ENCODE measurements around the gene TBC1D1.

TBC1D1 gene

DNA sequence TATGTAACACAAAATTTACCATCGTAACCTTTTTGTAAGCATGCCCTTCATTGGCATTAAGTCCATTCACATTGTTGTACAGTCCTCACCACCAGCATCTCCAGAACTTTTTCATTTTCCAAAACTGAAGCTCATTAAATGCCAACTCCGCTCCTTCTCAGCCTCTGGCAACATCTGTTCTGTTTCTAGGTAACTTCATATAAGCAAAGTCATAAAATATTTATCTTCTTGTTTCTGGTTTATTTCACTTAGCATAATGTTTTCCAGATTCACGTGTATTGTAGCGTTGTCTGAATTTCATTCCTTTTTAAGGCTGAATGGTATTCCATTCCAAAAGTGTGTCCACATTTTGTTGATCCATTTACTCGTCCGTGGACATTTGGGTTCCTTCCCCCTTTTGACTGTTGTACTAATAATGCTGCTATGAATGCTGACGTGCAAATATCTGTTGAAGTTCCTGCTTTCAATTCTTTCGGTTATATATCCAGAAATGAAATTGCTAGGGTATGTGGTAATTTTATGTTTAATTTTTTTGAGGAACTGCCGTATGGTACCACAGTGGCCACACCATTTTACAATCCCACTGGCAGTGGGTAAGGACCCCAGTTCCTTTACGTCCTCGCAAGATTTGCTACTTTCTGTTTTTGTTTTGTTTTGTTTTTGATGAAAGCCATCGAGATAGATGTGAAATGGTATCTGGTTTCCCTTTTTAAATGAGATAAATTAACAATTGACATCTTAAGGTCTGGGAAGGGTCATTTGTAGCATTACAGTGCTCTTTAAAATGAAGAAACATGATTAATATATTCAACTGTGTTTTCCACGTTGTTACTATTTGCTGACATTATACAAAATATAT is 132.7 kb downstream of the TBC1D1 start:
- peaks cover 14% of the 10 kb centered on the region for H3K36me3 ChIP-seq (ENCODE audit: insufficient read depth, low read length)
- no peak overlapping the region for H3K9ac ChIP-seq (ENCODE audit: low read depth, low read length)
- H3K9me3 ChIP-seq (ENCODE audit: control insufficient read depth, insufficient read depth, low read length) = no peaks in the 10 kb centered on the region
- no peaks in the 10 kb centered on the region for H3K4me1 ChIP-seq (ENCODE audit: insufficient read depth, low read length)

DNA sequence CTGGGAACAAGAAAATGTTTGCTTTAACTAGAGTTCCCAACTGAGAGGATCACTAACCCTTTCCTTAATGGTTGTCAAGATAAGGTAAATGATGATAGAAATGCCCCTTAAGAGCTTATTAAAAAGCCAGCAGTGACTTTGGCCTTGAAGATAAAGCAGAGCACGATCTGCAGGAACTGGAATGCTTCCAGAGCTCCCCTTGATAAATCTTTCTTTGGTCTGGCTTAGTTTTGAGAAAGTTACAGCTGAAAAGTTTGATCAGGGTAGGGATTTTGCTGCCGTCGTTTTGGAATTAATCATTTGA is 133.3 kb downstream of the TBC1D1 start:
- Histone ChIP-seq H3K36me3 (ENCODE audit: insufficient read depth, low read length) (peaks cover 20% of the 10 kb centered on the region), H3K4me1 (ENCODE audit: insufficient read depth, low read length) (no peaks in the 10 kb centered on the region), H3K9me3 (ENCODE audit: control insufficient read depth, insufficient read depth, low read length) (no peaks in the 10 kb centered on the region), H3K9ac (ENCODE audit: low read depth, low read length) (no peak overlapping the region)

DNA sequence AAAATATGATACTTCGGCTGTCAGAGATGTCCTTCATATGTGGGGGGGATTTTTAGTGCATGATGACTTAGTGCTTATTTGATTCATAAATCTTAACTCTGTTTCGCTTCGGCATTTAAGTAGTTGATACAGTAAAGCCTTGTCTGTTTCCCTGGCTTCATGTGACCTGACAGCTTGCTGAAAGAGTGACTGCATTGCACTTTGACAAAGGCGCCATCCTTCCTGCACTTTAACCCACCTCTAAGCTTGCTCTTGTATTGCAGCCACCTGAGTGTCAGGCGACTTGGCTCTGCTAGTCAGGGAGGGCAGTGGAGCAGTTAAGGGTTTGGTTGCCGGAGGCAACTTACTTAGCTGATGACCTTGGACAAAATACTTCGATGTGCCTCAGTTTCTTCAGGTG is 134.8 kb downstream of the TBC1D1 start:
- H3K9me3 ChIP-seq (ENCODE audit: control insufficient read depth, insufficient read depth, low read length) = no peaks in the 10 kb centered on the region
- H3K36me3 ChIP-seq (ENCODE audit: insufficient read depth, low read length) = peaks cover 16% of the 10 kb centered on the region
- no peak overlapping the region for H3K9ac ChIP-seq (ENCODE audit: low read depth, low read length)
- no peaks in the 10 kb centered on the region for H3K4me1 ChIP-seq (ENCODE audit: insufficient read depth, low read length)

DNA sequence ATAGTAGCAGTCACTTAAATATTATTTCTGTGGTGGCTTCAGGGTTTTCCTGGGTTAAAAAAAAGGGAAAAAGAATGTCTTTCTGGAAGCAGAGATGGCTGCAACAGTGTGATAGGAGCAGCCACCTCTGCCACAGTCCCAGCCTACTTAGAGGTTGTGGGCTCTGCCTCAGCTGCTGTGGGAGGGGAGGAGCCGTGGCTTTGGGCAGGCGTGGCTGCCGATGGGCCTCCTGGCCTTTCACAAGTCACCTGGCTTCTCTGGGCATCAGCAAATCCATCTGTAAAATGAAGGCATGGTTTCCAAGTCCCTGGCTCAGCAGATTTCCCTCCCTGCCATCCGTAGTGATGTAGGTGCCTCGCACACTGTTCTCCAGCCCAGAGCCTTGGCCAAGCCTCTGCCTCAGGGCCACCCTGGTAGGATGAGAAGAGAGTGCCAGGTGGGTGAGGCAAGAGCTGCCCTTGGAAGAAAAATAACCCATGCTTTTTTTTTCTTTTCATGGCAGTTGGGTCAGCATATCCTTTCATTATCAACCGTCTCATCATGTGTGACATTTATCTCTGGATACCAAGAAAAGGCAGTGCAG is 135.4 kb downstream of the TBC1D1 start:
- Histone ChIP-seq H3K36me3 (ENCODE audit: insufficient read depth, low read length) (peaks cover 16% of the 10 kb centered on the region), H3K9ac (ENCODE audit: low read depth, low read length) (no peak overlapping the region), H3K4me1 (ENCODE audit: insufficient read depth, low read length) (no peaks in the 10 kb centered on the region), H3K9me3 (ENCODE audit: control insufficient read depth, insufficient read depth, low read length) (no peaks in the 10 kb centered on the region)

- Histone ChIP-seq H3K36me3 (ENCODE audit: insufficient read depth, low read length) (0 out of 2 replicates have a peak, but pooled peaks cover 6% of the 10 kb centered on the region), H3K9ac (ENCODE audit: low read depth, low read length) (no peak overlapping the region), H3K4me1 (ENCODE audit: insufficient read depth, low read length) (no peaks in the 10 kb centered on the region), H3K9me3 (ENCODE audit: control insufficient read depth, insufficient read depth, low read length) (no peaks in the 10 kb centered on the region)
These were observed 139.1 kb downstream of the TBC1D1 start for GRCh38 chr4:38030023-38030422.

GRCh38 chr4:38034986-38035882 is 144.3 kb downstream of the TBC1D1 start:
- H3K9ac ChIP-seq (ENCODE audit: low read depth, low read length) = no peak overlapping the region
- no peaks in the 10 kb centered on the region for H3K4me1 ChIP-seq (ENCODE audit: insufficient read depth, low read length)
- H3K9me3 ChIP-seq (ENCODE audit: control insufficient read depth, insufficient read depth, low read length) = no peaks in the 10 kb centered on the region
- peaks cover 8% of the 10 kb centered on the region; the same call in 1 of the 2 replicates for H3K36me3 ChIP-seq (ENCODE audit: insufficient read depth, low read length)

GRCh38 chr4:38036548-38036947 is 145.7 kb downstream of the TBC1D1 start:
- H3K9me3 ChIP-seq (ENCODE audit: control insufficient read depth, insufficient read depth, low read length) = no peaks in the 10 kb centered on the region
- H3K9ac ChIP-seq (ENCODE audit: low read depth, low read length) = no peak overlapping the region
- peaks cover 8% of the 10 kb centered on the region; the same call in 1 of the 2 replicates for H3K36me3 ChIP-seq (ENCODE audit: insufficient read depth, low read length)
- no peaks in the 10 kb centered on the region for H3K4me1 ChIP-seq (ENCODE audit: insufficient read depth, low read length)

GRCh38 chr4:38037612-38038011 is 146.7 kb downstream of the TBC1D1 start:
- Histone ChIP-seq H3K9ac (ENCODE audit: low read depth, low read length) (no peak overlapping the region), H3K36me3 (ENCODE audit: insufficient read depth, low read length) (peaks cover 8% of the 10 kb centered on the region; the same call in 1 of the 2 replicates), H3K4me1 (ENCODE audit: insufficient read depth, low read length) (no peaks in the 10 kb centered on the region), H3K9me3 (ENCODE audit: control insufficient read depth, insufficient read depth, low read length) (no peaks in the 10 kb centered on the region)

DNA sequence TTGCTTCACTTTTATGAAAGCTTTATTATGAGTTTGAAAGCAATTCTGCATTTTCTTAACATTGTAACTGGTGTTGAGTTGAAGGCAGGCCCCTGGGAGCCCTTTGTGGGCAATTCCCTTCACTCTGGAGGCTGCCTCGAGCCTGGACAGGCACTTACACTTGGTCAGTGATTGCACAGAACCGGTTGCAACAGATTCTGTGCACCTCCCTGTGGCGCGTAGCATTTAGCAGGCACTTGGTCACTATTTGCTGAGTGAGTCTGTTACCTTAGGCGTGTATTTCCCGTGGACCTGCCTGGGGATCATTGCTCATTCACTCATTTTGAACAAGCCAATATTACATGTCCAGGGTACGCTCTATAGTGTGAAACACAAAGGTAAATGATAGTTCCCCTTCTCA is 149.7 kb downstream of the TBC1D1 start:
- Histone ChIP-seq H3K4me1 (ENCODE audit: insufficient read depth, low read length) (no peaks in the 10 kb centered on the region), H3K9me3 (ENCODE audit: control insufficient read depth, insufficient read depth, low read length) (no peaks in the 10 kb centered on the region), H3K36me3 (ENCODE audit: insufficient read depth, low read length) (peaks cover 13% of the 10 kb centered on the region), H3K9ac (ENCODE audit: low read depth, low read length) (no peak overlapping the region)

GRCh38 chr4:38044060-38044459 is 153.2 kb downstream of the TBC1D1 start:
- H3K9me3 ChIP-seq (ENCODE audit: control insufficient read depth, insufficient read depth, low read length) = no peaks in the 10 kb centered on the region
- H3K9ac ChIP-seq (ENCODE audit: low read depth, low read length) = no peak overlapping the region
- peaks cover 6% of the 10 kb centered on the region for H3K36me3 ChIP-seq (ENCODE audit: insufficient read depth, low read length)
- peaks cover 8% of the 10 kb centered on the region for H3K4me1 ChIP-seq (ENCODE audit: insufficient read depth, low read length)

- Histone ChIP-seq H3K4me1 (ENCODE audit: insufficient read depth, low read length) (peaks cover 8% of the 10 kb centered on the region), H3K9ac (ENCODE audit: low read depth, low read length) (no peak overlapping the region), H3K36me3 (ENCODE audit: insufficient read depth, low read length) (peaks cover 8% of the 10 kb centered on the region), H3K9me3 (ENCODE audit: control insufficient read depth, insufficient read depth, low read length) (no peaks in the 10 kb centered on the region)
These were observed 154.6 kb downstream of the TBC1D1 start for GRCh38 chr4:38045289-38045988.

DNA sequence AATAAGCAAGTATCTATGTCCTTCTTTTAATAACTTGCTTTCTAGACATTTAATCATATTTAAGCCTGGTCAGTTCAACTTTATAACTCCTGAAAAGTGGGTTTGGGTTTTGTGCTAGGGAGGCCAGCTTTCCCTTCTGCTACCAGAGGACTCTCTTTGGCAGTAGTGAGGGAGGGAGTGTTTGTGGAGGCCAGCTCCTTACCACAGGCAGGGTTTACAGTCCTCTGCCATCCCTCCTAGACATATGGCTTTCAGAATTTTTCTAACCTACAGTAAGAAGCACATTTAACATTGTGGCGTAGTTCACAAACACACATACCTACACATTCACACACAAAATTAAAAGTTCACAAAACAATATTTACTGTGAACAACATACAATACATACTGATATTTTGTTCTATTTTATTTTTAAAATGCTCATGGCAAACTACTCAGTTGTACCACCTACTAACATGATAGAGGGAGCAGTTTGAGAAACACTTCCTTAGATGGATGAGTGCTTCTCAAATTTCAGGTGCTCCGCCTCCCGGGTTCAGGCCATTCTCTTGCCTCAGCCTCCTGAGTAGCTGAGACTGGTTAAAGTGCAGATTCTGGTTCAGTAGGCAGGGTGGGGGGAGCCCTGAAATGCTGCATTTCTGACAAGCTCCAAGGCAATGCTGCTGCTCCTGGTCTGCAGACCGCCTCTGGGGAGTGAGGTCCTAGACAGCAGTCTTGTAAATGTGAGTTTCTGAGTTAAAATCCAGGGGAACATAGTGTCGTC is 156.0 kb downstream of the TBC1D1 start:
- H3K9ac ChIP-seq (ENCODE audit: low read depth, low read length) = no peak overlapping the region
- no peaks in the 10 kb centered on the region for H3K9me3 ChIP-seq (ENCODE audit: control insufficient read depth, insufficient read depth, low read length)
- H3K4me1 ChIP-seq (ENCODE audit: insufficient read depth, low read length) = peaks cover 8% of the 10 kb centered on the region
- H3K36me3 ChIP-seq (ENCODE audit: insufficient read depth, low read length) = peaks cover 8% of the 10 kb centered on the region

- Histone ChIP-seq H3K9me3 (ENCODE audit: control insufficient read depth, insufficient read depth, low read length) (no peaks in the 10 kb centered on the region), H3K9ac (ENCODE audit: low read depth, low read length) (no peak overlapping the region), H3K36me3 (ENCODE audit: insufficient read depth, low read length) (peaks cover 9% of the 10 kb centered on the region), H3K4me1 (ENCODE audit: insufficient read depth, low read length) (peaks cover 8% of the 10 kb centered on the region)
These were observed 158.8 kb downstream of the TBC1D1 start for GRCh38 chr4:38049545-38050170.
